ENCODE results near the gene PTPN12.
A peak's percentile ranks its signal among the peaks of the same experiment; 100 is the strongest.
"Not testable (repeated sequence)": the region's sequence is repeated elsewhere in the genome, so short reads cannot be mapped to it uniquely, and the experiment has no call there.

Gene PTPN12

GRCh38 chr7:77537136-77537777 lies at the start of gene PTPN12:
Gene PTPN12 (plus strand): TSS chr7:77537295. CDS start chr7:77537547, 252 bp downstream.
- no peak for DNase-seq (ENCODE audit: low read depth, low spot score)

- DNase-seq (ENCODE audit: low read depth, low spot score) = no peak
These were observed 48.1 kb upstream of the PTPN12 start for GRCh38 chr7:77488986-77489385.

- no peak for DNase-seq (ENCODE audit: low read depth, low spot score)
These were observed 40.0 kb upstream of the PTPN12 start for GRCh38 chr7:77497079-77497478.

- DNase-seq (ENCODE audit: low read depth, low spot score) = no peak
These were observed 38.3 kb upstream of the PTPN12 start for GRCh38 chr7:77498659-77499379.

GRCh38 chr7:77501192-77501515 lies 35.9 kb upstream of the PTPN12 start:
- no peak for DNase-seq (ENCODE audit: low read depth, low spot score)

GRCh38 chr7:77504951-77505350 lies 32.1 kb upstream of the PTPN12 start:
- no peak for DNase-seq (ENCODE audit: low read depth, low spot score)

GRCh38 chr7:77506899-77507298 lies 30.2 kb upstream of the PTPN12 start:
- no peak for DNase-seq (ENCODE audit: low read depth, low spot score)

- DNase-seq (ENCODE audit: low read depth, low spot score) = not testable (repeated sequence)
These were observed 24.0 kb upstream of the PTPN12 start for GRCh38 chr7:77513002-77513670.

GRCh38 chr7:77516085-77516484 lies 21.0 kb upstream of the PTPN12 start:
- DNase-seq (ENCODE audit: low read depth, low spot score) = no peak

GRCh38 chr7:77520261-77520660 lies 16.8 kb upstream of the PTPN12 start:
- no peak for DNase-seq (ENCODE audit: low read depth, low spot score)

GRCh38 chr7:77521537-77521936 lies 15.6 kb upstream of the PTPN12 start:
- not testable (repeated sequence) for DNase-seq (ENCODE audit: low read depth, low spot score)

- no peak for DNase-seq (ENCODE audit: low read depth, low spot score)
These were observed 12.4 kb upstream of the PTPN12 start for GRCh38 chr7:77524731-77525130.

GRCh38 chr7:77525231-77525630 lies 11.9 kb upstream of the PTPN12 start:
- DNase-seq (ENCODE audit: low read depth, low spot score) = no peak

GRCh38 chr7:77528368-77528767 lies 8.7 kb upstream of the PTPN12 start:
- DNase-seq (ENCODE audit: low read depth, low spot score) = no peak

GRCh38 chr7:77529279-77529678 lies 7.8 kb upstream of the PTPN12 start:
- no peak for DNase-seq (ENCODE audit: low read depth, low spot score)

- DNase-seq (ENCODE audit: low read depth, low spot score) = no peak
These were observed 6.1 kb upstream of the PTPN12 start for GRCh38 chr7:77531038-77531437.

- no peak for DNase-seq (ENCODE audit: low read depth, low spot score)
These were observed 4.8 kb upstream of the PTPN12 start for GRCh38 chr7:77532247-77532646.

GRCh38 chr7:77532732-77533131 lies 4.4 kb upstream of the PTPN12 start:
- not testable (repeated sequence) for DNase-seq (ENCODE audit: low read depth, low spot score)

GRCh38 chr7:77534046-77534445 lies 3.0 kb upstream of the PTPN12 start:
- not testable (repeated sequence) for DNase-seq (ENCODE audit: low read depth, low spot score)

- no peak for DNase-seq (ENCODE audit: low read depth, low spot score)
These were observed 1.1 kb upstream of the PTPN12 start for GRCh38 chr7:77536017-77536412.

GRCh38 chr7:77536413-77537135 lies 521 bp upstream of the PTPN12 start:
- DNase-seq (ENCODE audit: low read depth, low spot score) = peak; percentile 99

GRCh38 chr7:77537778-77538280 lies 734 bp downstream of the PTPN12 start:
- DNase-seq (ENCODE audit: low read depth, low spot score) = peak; percentile 67
